ENCODE measurements around the gene BCR. TPM values are rescaled to one million over a fixed set of nuclear protein-coding genes. Genes with fewer than 3 reads are reported as not detected.

The BCR gene
- total RNA-seq, 2 donors from 2014 or later: 27.0 to 41.3 TPM

DNA sequence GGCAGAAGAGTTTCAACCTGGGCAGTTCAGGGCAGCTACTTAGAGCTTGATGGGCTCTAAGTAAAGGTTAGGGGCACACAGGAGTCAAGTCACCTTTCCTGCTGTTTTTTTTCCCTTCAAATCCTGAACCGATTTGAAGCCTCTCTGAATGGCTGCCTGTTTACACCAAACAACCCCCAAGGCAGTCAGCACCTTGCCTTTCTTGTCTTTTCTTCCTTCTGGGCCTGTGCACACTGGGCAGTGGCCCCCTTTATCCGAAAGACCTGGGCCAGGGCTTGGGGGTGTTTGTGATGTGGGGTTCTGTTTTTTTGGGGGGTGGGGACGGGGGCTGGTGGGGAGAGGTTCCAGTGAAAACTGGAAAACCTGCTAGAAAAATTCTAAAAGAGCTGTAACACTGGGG, 42.8 kb upstream of the BCR start:
- H3K36me3 ChIP-seq: no peaks in the 10 kb centered on the region
- H3K4me1 ChIP-seq: peaks cover 0 to 9% of the 10 kb centered on the region in 2 donors
- no peak overlapping the region for H3K27ac ChIP-seq
- TF ChIP-seq, protein P1, sequence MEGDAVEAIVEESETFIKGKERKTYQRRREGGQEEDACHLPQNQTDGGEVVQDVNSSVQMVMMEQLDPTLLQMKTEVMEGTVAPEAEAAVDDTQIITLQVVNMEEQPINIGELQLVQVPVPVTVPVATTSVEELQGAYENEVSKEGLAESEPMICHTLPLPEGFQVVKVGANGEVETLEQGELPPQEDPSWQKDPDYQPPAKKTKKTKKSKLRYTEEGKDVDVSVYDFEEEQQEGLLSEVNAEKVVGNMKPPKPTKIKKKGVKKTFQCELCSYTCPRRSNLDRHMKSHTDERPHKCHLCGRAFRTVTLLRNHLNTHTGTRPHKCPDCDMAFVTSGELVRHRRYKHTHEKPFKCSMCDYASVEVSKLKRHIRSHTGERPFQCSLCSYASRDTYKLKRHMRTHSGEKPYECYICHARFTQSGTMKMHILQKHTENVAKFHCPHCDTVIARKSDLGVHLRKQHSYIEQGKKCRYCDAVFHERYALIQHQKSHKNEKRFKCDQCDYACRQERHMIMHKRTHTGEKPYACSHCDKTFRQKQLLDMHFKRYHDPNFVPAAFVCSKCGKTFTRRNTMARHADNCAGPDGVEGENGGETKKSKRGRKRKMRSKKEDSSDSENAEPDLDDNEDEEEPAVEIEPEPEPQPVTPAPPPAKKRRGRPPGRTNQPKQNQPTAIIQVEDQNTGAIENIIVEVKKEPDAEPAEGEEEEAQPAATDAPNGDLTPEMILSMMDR (IDR thresholded peaks at IDR 0.05): no peak
- H3K27me3 ChIP-seq: no peaks in the 10 kb centered on the region
- H3K4me3 ChIP-seq: no peak overlapping the region
- H3K9me3 ChIP-seq: no peaks in the 10 kb centered on the region
- no peak for DNase-seq (ENCODE audit: low spot score)

DNA sequence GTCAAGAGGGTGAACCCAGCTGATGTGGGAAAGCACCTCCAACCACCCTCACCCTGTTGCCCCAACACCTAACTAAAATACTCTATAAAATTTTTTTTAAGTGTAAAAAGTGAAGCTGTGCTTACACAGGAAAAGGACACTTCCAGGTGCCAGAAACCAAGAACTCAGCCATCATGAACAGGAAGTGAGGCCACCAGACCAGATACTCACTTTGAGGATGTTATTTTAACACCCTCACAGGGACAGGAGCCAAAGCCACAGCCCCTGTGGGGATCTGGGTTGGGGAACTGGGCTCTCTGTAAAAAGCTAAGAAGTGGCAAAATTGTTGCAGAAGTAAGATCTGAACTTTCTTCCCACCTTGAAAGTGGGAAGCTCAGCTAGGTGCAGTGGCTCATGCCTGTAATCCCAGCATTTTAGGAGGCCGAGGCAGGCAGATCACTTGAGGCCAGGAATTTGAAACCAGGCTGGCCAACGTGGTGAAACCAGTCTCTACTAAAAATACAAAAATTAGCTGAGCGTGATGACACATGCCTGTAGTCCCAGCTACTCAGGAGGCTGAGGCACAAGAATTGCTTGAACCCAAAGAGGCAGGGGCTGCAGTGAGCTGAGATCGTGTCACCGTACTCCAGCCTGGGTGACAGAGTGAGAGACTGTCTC, 42.3 kb upstream of the BCR start:
- no peaks in the 10 kb centered on the region for H3K27me3 ChIP-seq
- TF ChIP-seq, protein P1 (IDR thresholded peaks at IDR 0.05): no peak
- no peak overlapping the region for H3K4me3 ChIP-seq
- H3K4me1 ChIP-seq: peaks cover 0 to 12% of the 10 kb centered on the region in 2 donors
- H3K36me3 ChIP-seq: no peaks in the 10 kb centered on the region
- no peak overlapping the region for H3K27ac ChIP-seq
- no peak for DNase-seq (ENCODE audit: low spot score)
- H3K9me3 ChIP-seq: no peaks in the 10 kb centered on the region

DNA sequence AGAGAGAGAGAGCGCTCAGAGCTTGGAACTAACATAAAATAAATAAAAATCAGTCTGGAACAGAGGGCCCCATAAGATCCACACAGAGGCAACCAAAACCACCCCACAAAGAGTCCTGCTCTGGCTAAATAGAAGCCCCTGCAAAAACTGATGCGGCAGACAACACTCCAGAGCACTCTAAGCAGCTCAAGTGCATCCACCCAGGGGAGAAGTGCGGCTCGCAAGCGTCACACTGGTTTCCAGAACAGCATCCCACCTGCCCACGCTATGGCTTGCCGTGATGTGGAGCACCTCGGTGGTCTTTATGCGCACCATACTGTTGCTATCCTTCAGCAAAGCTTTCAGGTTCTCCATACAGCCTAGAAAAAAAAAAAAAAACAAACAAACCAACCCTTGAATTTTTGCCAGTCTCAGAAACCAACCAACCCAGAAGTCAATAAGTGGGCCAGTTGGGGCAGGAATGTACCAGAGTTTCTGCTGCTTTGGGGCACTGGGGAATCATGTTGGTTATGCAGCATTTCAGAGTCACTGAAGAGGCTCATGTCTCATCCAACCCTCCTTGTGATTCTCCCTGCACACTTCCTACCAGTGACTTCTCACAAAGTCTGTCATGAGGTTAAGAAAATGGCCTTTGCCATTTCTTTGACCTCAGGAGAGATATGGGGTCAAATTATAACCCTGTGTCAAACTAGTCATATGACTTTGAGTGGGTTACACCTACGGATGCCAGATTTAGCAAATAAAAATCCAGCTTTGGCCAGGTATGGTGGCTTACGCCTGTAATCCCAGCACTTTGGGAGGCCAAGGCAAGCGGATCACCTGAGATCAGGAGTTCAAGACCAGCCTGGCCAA, 41.5 kb upstream of the BCR start:
- H3K27me3 ChIP-seq: no peaks in the 10 kb centered on the region
- no peaks in the 10 kb centered on the region for H3K36me3 ChIP-seq
- no peak for DNase-seq (ENCODE audit: low spot score)
- no peak overlapping the region for H3K27ac ChIP-seq
- no peaks in the 10 kb centered on the region for H3K9me3 ChIP-seq
- H3K4me3 ChIP-seq: no peak overlapping the region
- TF ChIP-seq, protein P1 (IDR thresholded peaks at IDR 0.05): no peak
- peaks cover 0 to 12% of the 10 kb centered on the region in 2 donors for H3K4me1 ChIP-seq

DNA sequence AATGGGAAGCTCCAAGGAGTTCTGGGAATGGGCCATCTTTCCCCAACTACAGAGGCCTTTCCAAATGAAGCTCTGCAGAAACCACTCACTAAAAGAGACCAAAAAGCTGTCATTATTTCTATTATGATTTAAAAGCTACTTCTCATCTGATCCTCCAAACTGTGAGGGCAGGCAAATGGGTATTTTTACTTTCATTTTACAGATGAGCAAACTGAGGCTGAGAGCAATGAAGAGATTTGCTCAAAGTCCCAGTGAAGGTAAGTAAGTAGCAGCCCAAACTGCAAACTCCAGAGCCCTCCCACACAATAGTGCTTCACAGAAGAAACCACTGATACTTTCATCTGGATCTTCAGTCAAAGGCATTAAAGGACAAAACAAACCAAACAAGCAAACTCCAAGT, 39.9 kb upstream of the BCR start:
- no peak overlapping the region for H3K4me3 ChIP-seq
- H3K27me3 ChIP-seq: no peaks in the 10 kb centered on the region
- TF ChIP-seq, protein P1 (IDR thresholded peaks at IDR 0.05): no peak
- H3K9me3 ChIP-seq: no peaks in the 10 kb centered on the region
- peaks cover 0 to 21% of the 10 kb centered on the region in 2 donors for H3K4me1 ChIP-seq
- no peak overlapping the region for H3K27ac ChIP-seq
- H3K36me3 ChIP-seq: no peaks in the 10 kb centered on the region
- no peak for DNase-seq (ENCODE audit: low spot score)

DNA sequence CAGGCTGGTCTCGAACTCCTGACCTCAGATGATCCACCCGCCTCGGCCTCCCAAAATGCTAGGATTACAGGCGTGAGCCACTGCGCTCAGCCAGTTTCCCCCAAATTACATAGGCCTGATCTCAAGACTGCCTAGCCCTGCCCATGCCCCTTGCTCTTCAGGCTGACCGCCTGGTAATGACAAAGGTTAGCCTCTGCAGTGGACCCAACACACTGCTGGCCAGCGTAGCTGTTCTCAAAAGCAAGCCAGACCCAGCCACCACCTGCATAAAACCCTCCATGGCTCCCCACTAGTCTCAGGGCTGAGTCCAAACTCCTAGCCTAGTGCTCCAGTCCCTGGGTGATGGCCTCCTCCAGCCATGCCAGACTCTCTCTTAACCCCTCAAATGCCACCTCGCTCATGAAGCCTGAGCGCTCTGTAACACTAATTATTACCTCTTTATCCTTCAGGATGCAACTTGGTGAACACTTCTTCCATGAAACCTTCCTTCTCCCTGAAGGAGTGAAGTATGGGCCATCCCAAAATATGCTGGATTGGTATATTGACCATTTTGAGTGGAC, 37.7 kb upstream of the BCR start:
- no peak overlapping the region for H3K27ac ChIP-seq
- TF ChIP-seq, protein P1 (IDR thresholded peaks at IDR 0.05): no peak
- no peaks in the 10 kb centered on the region for H3K27me3 ChIP-seq
- H3K4me1 ChIP-seq: peaks cover 0 to 29% of the 10 kb centered on the region in 2 donors
- no peaks in the 10 kb centered on the region for H3K9me3 ChIP-seq
- H3K36me3 ChIP-seq: no peaks in the 10 kb centered on the region
- H3K4me3 ChIP-seq: peak overlapping the region in 1 of 2 donors; percentile 32
- no peak for DNase-seq (ENCODE audit: low spot score)

All from right atrium auricular region (tissue), 2 donors.